GM12878 (cell line): ENCODE measurements around the gene SLC34A1. TPM values are rescaled to one million over a fixed set of nuclear protein-coding genes. Genes with fewer than 3 reads are reported as not detected.
A peak's percentile ranks its signal among the peaks of the same experiment; 100 is the strongest.

Experiments
- NFYA ChIP-seq: IDR thresholded peaks from 2 replicates; pipeline ENCODE4 v1.6.1; 2011; ENCODE audit warnings: low read depth, mild to moderate bottlenecking, low read length, improper control_type of control experiment, borderline replicate concordance
- RELA ChIP-seq: fragments of 450-650 bp; IDR thresholded peaks from 2 replicates; pipeline ENCODE4 v1.8.0; 2014; ENCODE audit warnings: borderline replicate concordance; ENCODE audit not compliant: partially characterized antibody
- SMARCA5 ChIP-seq: fragments of 450-650 bp; IDR thresholded peaks from 2 replicates; pipeline ENCODE4 v1.6.1; 2017; ENCODE audit warnings: mild to moderate bottlenecking
- SRF ChIP-seq, 2 experiments: IDR thresholded peaks; 2 replicates each; pipeline ENCODE4 v1.6.1; 2011; ENCODE audit warnings: low read depth in 2 of 2, low read length in 2 of 2, mild to moderate bottlenecking in 1 of 2, moderate library complexity in 1 of 2
- TCF12 ChIP-seq: IDR thresholded peaks from 2 replicates; pipeline ENCODE4 v1.6.1; 2011; ENCODE audit warnings: low read depth, mild to moderate bottlenecking, low read length
- WRNIP1 ChIP-seq: IDR thresholded peaks from 2 replicates; pipeline ENCODE4 v1.6.1; 2011; ENCODE audit warnings: low read depth, low read length, improper control_type of control experiment, borderline replicate concordance
- YBX1 ChIP-seq: fragments of 450-650 bp; IDR thresholded peaks from 2 replicates; pipeline ENCODE4 v1.6.1; 2016; ENCODE audit warnings: antibody characterized with exemption
- ZNF207 ChIP-seq: fragments of 450-650 bp; IDR thresholded peaks from 2 replicates; pipeline ENCODE4 v1.6.1; 2014; ENCODE audit warnings: antibody characterized with exemption, mild to moderate bottlenecking, borderline replicate concordance
- polyA plus RNA-seq, 11 experiments: library from polyadenylated mRNA; depleted of rRNA in 4 of 11; unstranded in 6 of 11; stranded (reverse) in 5 of 11; fragments of >200 nt; fragmentation: Nextera tagmentation in 4 of 11; fragmentation: Illumina TruSeq in 1 of 11; extraction: Ambion mirVana in 4 of 11; extraction: Trizol in 1 of 11; gene quantifications; 1 replicate in 1 of 11; 2 replicates in 10 of 11; pipeline versions ENCODE4 v1.2.1 to v1.2.3, GENCODE V29; 2011 to 2016; ENCODE audit warnings: inconsistent platforms in 2 of 11, missing spikeins in 2 of 11, low read depth in 1 of 11
- total RNA-seq, 4 experiments: library from RNA; depleted of rRNA in 3 of 4; stranded (reverse); fragments of >200 nt in 3 of 4; fragmentation: Illumina TruSeq in 1 of 4; extraction: Trizol in 1 of 4; gene quantifications; 2 replicates each; pipeline versions ENCODE4 v1.2.1 to v1.2.3, GENCODE V29; 2013 to 2021
- TF ChIP-seq, protein P1 (sequence below): fragments of 450-650 bp; IDR thresholded peaks from 2 replicates; pipeline ENCODE4 v1.6.1; 2017; ENCODE audit warnings: mild to moderate bottlenecking, moderate library complexity
- TF ChIP-seq, protein P2 (sequence below): fragments of 450-650 bp; IDR thresholded peaks from 2 replicates; pipeline ENCODE4 v1.6.1; 2014; ENCODE audit warnings: mild to moderate bottlenecking
- TF ChIP-seq, protein P3 (sequence below): fragments of 450-650 bp; IDR thresholded peaks from 2 replicates; pipeline ENCODE4 v1.6.1; 2018; ENCODE audit warnings: mild to moderate bottlenecking, low read depth, moderate library complexity; ENCODE audit not compliant: partially characterized antibody
- TF ChIP-seq, protein P4 (sequence below): fragments of 450-650 bp; IDR thresholded peaks from 2 replicates; pipeline ENCODE4 v1.6.1; 2017; ENCODE audit warnings: borderline replicate concordance
- TF ChIP-seq, protein P5 (sequence below): fragments of 150-350 bp; IDR thresholded peaks from 2 replicates; pipeline ENCODE4 v1.6.1; 2016; ENCODE audit warnings: low read depth, low read length
- TF ChIP-seq, protein P6 (sequence below): IDR thresholded peaks from 2 replicates; pipeline ENCODE4 v1.6.1; 2012; ENCODE audit warnings: low read depth, low read length, improper control_type of control experiment

The SLC34A1 gene
- total and polyA plus RNA-seq, 10 of the 15 experiments (the other 5 are each of a cell fraction or from before 2014, with no cell fraction given), result 0.03 to 0.14 (median 0.09) TPM; not detected in 2

DNA sequence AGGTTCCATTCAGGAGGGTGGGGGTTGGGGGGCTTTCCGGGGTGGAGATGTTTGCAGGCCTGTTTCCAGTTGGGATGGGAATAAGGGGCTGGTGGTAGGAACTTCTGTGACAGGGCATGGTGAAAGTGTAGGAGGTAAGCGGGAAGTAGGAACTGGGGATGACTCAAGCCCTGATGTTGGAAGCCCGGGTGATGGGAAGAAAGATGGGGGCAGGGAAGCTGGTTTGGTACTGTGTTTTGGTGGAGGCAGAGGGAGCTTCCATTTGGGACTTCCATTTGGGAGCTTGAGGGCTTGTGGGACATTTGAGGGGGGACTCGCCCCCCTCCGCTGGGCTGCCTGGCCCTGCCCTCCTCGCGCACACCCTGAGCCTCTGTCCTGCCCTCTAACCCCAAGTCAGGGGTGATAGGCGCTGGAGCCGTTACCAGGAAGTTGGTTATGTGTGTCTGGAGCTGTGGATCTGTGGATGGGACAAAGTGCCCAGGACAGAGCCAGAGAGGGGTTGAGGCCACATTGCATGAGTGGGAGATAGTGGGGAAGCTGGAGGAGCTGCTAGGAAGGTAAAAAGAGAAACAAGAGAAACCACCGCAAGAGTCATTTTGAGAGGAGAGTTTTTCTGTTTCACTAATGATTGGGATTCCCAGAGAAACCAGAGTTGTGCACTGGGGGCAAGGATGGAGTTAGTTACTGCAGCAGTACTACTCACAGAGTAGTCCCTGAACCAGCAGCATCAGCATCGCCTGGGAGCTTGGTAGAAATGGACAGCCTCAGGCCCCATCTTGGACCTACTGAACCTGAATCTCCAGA, 19.9 kb upstream of the SLC34A1 start (continued):
- TF ChIP-seq, protein P1, sequence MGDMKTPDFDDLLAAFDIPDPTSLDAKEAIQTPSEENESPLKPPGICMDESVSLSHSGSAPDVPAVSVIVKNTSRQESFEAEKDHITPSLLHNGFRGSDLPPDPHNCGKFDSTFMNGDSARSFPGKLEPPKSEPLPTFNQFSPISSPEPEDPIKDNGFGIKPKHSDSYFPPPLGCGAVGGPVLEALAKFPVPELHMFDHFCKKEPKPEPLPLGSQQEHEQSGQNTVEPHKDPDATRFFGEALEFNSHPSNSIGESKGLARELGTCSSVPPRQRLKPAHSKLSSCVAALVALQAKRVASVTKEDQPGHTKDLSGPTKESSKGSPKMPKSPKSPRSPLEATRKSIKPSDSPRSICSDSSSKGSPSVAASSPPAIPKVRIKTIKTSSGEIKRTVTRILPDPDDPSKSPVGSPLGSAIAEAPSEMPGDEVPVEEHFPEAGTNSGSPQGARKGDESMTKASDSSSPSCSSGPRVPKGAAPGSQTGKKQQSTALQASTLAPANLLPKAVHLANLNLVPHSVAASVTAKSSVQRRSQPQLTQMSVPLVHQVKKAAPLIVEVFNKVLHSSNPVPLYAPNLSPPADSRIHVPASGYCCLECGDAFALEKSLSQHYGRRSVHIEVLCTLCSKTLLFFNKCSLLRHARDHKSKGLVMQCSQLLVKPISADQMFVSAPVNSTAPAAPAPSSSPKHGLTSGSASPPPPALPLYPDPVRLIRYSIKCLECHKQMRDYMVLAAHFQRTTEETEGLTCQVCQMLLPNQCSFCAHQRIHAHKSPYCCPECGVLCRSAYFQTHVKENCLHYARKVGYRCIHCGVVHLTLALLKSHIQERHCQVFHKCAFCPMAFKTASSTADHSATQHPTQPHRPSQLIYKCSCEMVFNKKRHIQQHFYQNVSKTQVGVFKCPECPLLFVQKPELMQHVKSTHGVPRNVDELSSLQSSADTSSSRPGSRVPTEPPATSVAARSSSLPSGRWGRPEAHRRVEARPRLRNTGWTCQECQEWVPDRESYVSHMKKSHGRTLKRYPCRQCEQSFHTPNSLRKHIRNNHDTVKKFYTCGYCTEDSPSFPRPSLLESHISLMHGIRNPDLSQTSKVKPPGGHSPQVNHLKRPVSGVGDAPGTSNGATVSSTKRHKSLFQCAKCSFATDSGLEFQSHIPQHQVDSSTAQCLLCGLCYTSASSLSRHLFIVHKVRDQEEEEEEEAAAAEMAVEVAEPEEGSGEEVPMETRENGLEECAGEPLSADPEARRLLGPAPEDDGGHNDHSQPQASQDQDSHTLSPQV, result no peak
- TF ChIP-seq WRNIP1, result no peak
- TF ChIP-seq ZNF207, result no peak
- TF ChIP-seq, protein P2, sequence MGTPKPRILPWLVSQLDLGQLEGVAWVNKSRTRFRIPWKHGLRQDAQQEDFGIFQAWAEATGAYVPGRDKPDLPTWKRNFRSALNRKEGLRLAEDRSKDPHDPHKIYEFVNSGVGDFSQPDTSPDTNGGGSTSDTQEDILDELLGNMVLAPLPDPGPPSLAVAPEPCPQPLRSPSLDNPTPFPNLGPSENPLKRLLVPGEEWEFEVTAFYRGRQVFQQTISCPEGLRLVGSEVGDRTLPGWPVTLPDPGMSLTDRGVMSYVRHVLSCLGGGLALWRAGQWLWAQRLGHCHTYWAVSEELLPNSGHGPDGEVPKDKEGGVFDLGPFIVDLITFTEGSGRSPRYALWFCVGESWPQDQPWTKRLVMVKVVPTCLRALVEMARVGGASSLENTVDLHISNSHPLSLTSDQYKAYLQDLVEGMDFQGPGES, result no peak
- TF ChIP-seq, protein P3, sequence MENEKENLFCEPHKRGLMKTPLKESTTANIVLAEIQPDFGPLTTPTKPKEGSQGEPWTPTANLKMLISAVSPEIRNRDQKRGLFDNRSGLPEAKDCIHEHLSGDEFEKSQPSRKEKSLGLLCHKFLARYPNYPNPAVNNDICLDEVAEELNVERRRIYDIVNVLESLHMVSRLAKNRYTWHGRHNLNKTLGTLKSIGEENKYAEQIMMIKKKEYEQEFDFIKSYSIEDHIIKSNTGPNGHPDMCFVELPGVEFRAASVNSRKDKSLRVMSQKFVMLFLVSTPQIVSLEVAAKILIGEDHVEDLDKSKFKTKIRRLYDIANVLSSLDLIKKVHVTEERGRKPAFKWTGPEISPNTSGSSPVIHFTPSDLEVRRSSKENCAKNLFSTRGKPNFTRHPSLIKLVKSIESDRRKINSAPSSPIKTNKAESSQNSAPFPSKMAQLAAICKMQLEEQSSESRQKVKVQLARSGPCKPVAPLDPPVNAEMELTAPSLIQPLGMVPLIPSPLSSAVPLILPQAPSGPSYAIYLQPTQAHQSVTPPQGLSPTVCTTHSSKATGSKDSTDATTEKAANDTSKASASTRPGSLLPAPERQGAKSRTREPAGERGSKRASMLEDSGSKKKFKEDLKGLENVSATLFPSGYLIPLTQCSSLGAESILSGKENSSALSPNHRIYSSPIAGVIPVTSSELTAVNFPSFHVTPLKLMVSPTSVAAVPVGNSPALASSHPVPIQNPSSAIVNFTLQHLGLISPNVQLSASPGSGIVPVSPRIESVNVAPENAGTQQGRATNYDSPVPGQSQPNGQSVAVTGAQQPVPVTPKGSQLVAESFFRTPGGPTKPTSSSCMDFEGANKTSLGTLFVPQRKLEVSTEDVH, result no peak
- TF ChIP-seq, protein P4, sequence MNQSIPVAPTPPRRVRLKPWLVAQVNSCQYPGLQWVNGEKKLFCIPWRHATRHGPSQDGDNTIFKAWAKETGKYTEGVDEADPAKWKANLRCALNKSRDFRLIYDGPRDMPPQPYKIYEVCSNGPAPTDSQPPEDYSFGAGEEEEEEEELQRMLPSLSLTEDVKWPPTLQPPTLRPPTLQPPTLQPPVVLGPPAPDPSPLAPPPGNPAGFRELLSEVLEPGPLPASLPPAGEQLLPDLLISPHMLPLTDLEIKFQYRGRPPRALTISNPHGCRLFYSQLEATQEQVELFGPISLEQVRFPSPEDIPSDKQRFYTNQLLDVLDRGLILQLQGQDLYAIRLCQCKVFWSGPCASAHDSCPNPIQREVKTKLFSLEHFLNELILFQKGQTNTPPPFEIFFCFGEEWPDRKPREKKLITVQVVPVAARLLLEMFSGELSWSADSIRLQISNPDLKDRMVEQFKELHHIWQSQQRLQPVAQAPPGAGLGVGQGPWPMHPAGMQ, result no peak
- TF ChIP-seq, protein P5, sequence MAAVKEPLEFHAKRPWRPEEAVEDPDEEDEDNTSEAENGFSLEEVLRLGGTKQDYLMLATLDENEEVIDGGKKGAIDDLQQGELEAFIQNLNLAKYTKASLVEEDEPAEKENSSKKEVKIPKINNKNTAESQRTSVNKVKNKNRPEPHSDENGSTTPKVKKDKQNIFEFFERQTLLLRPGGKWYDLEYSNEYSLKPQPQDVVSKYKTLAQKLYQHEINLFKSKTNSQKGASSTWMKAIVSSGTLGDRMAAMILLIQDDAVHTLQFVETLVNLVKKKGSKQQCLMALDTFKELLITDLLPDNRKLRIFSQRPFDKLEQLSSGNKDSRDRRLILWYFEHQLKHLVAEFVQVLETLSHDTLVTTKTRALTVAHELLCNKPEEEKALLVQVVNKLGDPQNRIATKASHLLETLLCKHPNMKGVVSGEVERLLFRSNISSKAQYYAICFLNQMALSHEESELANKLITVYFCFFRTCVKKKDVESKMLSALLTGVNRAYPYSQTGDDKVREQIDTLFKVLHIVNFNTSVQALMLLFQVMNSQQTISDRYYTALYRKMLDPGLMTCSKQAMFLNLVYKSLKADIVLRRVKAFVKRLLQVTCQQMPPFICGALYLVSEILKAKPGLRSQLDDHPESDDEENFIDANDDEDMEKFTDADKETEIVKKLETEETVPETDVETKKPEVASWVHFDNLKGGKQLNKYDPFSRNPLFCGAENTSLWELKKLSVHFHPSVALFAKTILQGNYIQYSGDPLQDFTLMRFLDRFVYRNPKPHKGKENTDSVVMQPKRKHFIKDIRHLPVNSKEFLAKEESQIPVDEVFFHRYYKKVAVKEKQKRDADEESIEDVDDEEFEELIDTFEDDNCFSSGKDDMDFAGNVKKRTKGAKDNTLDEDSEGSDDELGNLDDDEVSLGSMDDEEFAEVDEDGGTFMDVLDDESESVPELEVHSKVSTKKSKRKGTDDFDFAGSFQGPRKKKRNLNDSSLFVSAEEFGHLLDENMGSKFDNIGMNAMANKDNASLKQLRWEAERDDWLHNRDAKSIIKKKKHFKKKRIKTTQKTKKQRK, result no peak
- peak; percentile 56 for TF ChIP-seq RELA
- TF ChIP-seq TCF12, result peak; percentile 50; the same call in 1 of the 2 replicates
- no peak for TF ChIP-seq NFYA
- TF ChIP-seq, protein P6, sequence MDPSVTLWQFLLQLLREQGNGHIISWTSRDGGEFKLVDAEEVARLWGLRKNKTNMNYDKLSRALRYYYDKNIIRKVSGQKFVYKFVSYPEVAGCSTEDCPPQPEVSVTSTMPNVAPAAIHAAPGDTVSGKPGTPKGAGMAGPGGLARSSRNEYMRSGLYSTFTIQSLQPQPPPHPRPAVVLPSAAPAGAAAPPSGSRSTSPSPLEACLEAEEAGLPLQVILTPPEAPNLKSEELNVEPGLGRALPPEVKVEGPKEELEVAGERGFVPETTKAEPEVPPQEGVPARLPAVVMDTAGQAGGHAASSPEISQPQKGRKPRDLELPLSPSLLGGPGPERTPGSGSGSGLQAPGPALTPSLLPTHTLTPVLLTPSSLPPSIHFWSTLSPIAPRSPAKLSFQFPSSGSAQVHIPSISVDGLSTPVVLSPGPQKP, result no peak
- no peak for TF ChIP-seq YBX1
- TF ChIP-seq SRF (IDR thresholded peaks at IDR 0.05; ENCODE audit: low read depth in 2 of 2, low read length in 2 of 2), result peak in 1 of 2 experiments; percentile 63; a peak in 1 of 4 replicates
- TF ChIP-seq SMARCA5, result no peak
